GM20000 (cell line): Measurements from ENCODE around the gene C21orf91.

ENCODE experiments used
- DNase-seq: peaks from one replicate; pipeline ENCODE4 v3.0.0; 2012; ENCODE audit warnings: low spot score
- TF ChIP-seq, protein P1 (sequence below): IDR thresholded peaks from 2 replicates; pipeline ENCODE4 v1.5.1; 2012; ENCODE audit warnings: mild to moderate bottlenecking, control low read depth; ENCODE audit errors: extremely low read depth, missing control alignments

Gene C21orf91

DNA sequence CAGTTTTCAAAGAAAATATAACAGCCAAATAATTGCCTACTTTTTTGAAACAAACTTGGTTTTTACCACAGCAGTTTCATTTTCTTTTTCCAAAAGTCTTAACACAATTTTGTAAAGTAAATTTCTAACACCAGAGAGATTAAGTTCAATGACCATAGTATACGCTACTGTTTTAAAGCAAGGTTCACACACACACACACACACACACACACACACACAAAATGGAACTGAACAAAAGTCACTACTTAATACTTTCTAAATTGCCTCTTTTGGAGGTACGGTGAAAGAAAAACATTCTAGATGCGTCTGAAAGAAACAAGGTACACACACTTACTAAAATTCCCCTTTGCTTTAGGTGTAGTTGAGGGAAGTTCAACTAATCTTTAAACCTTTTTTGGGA lies 30.1 kb downstream of the C21orf91 start:
- no peak for DNase-seq
- TF ChIP-seq, protein P1, sequence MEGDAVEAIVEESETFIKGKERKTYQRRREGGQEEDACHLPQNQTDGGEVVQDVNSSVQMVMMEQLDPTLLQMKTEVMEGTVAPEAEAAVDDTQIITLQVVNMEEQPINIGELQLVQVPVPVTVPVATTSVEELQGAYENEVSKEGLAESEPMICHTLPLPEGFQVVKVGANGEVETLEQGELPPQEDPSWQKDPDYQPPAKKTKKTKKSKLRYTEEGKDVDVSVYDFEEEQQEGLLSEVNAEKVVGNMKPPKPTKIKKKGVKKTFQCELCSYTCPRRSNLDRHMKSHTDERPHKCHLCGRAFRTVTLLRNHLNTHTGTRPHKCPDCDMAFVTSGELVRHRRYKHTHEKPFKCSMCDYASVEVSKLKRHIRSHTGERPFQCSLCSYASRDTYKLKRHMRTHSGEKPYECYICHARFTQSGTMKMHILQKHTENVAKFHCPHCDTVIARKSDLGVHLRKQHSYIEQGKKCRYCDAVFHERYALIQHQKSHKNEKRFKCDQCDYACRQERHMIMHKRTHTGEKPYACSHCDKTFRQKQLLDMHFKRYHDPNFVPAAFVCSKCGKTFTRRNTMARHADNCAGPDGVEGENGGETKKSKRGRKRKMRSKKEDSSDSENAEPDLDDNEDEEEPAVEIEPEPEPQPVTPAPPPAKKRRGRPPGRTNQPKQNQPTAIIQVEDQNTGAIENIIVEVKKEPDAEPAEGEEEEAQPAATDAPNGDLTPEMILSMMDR = no peak

DNA sequence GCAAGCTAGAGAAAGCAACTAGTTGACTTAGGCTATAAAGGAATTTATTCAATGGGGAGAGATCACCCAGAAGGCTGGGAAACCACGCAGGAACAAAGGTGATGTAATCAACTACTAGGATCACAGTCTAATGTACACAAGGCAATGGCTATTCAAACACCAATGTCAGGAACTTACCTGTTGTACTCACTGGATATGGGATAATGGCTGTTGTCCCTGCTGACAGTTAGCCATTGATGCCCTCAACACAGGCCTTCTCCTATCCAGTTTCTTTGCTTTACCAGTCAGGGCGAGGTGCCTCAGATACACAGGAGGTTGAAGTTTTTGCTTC lies 32.3 kb downstream of the C21orf91 start:
- no peak for DNase-seq
- TF ChIP-seq, protein P1 = no peak

GRCh38 chr21:17786071-17786850 lies 32.9 kb downstream of the C21orf91 start:
- DNase-seq = no peak
- TF ChIP-seq, protein P1 = no peak

DNA sequence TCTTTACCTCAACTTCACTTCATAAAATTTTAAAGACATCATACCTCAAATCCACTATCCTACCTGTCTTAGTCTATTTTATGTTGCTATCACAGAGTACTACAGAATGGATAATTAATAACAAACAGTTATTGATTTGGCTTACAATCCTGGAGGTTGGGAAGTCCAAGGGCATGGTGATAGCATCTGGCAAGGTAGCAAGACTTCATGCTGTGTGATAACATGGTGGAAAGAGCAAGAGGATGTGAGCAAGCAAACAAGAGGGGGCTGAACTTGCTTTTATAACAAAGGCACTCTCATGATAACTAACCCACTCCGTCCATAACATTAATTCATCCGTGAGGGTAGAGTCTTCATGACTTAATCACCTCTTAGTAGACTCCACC lies 33.8 kb downstream of the C21orf91 start:
- DNase-seq = no peak
- TF ChIP-seq, protein P1 = no peak

DNA sequence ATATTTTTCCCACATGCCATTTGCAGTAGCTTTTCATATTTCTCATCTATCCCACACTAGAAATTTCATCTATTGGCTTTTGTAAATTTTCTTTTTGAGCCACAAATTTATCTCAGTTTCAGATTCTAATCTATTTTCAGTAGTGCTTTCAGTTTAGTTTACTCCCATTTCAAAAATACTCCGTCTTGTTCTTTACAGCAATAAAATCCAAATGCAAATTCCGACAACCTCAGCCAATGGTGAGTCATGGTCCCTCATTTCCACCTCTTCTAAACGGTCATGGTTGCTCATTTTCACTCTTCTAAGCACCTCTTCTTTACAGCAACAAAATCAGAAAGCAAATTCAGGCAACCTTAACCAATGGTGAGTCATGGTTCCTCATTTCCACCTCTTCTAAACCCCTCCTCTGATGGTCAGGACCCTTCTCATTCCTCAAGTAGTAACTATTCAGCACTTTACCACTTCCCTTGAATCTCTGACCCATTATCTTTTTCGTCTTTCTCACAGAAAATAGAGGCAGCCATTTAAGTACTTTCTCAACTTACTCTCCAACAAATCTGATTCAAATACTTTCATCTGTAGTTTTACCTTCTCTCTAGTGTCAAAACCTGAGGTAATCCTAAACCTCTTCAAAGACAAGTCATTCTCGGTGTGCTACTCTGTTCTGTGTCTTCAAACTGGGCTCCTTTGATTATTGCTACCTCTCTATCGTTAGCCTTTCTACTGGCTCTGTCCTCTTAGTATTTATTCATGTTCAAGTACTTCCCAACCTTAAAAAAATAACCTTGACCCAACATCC lies 34.4 kb downstream of the C21orf91 start:
- DNase-seq = peak; percentile 47
- TF ChIP-seq, protein P1 = no peak

GRCh38 chr21:17784180-17784598 lies 35.0 kb downstream of the C21orf91 start:
- DNase-seq = peak; percentile 28

More at GRCh38 chr21:17784180-17784598, 35.0 kb downstream of the C21orf91 start:
- TF ChIP-seq, protein P1 = no peak
